Lower lobe of right lung (tissue), 2 donors: ENCODE results near the gene PDSS2. TPM values are rescaled to one million over a fixed set of nuclear protein-coding genes. Genes with fewer than 3 reads are reported as not detected.

Experiments used
- ATAC-seq, 2 donors: fragments of 200-7000 bp; cut with Tn5 transposase; one replicate each; pipeline ENCODE4 v1.9.1; 2020 to 2022; ENCODE audit warnings: mild to moderate bottlenecking in 2 of 2, moderate library complexity in 2 of 2
- DNase-seq: peaks from one replicate; pipeline ENCODE4 v3.0.0-alpha.2; 2020
- H3K27ac ChIP-seq: fragments of 200-600 bp; one replicate; pipeline ENCODE4 v1.8.0; 2022
- H3K27me3 ChIP-seq: fragments of 200-600 bp; one replicate; pipeline ENCODE4 v1.8.0; 2022; ENCODE audit warnings: low read depth
- H3K36me3 ChIP-seq: fragments of 200-600 bp; one replicate; pipeline ENCODE4 v1.8.0; 2022; ENCODE audit warnings: mild to moderate bottlenecking
- H3K4me1 ChIP-seq: fragments of 200-600 bp; one replicate; pipeline ENCODE4 v1.8.0; 2022
- H3K4me3 ChIP-seq: fragments of 200-600 bp; one replicate; pipeline ENCODE4 v1.8.0; 2022; ENCODE audit warnings: mild to moderate bottlenecking
- H3K9me3 ChIP-seq: fragments of 200-600 bp; one replicate; pipeline ENCODE4 v1.8.0; 2022
- intact Hi-C: fragments of 100-400 bp; cut with DNase I; formaldehyde crosslinking; loops from one replicate; pipeline ENCODE4 v1.11.0; 2022
- total RNA-seq: library from RNA; stranded (reverse); fragmentation: NEBNext Ultra II Directional; extraction: Animal tissue kit (Norgen Biotek cat#: 25700); gene quantifications from one replicate; pipeline ENCODE4 v1.2.1, GENCODE V29; 2021
- TF ChIP-seq, protein P1 (sequence below): fragments of 200-600 bp; IDR thresholded peaks from one replicate; pipeline ENCODE4 v1.8.0; 2022; ENCODE audit warnings: antibody characterized with exemption, mild to moderate bottlenecking
- donor health status: DM: no; HTN: yes; CAD: no; lungs with severe emphysema.

The PDSS2 gene
- total RNA-seq, 1 donor from 2014 or later: 14.9 TPM

DNA sequence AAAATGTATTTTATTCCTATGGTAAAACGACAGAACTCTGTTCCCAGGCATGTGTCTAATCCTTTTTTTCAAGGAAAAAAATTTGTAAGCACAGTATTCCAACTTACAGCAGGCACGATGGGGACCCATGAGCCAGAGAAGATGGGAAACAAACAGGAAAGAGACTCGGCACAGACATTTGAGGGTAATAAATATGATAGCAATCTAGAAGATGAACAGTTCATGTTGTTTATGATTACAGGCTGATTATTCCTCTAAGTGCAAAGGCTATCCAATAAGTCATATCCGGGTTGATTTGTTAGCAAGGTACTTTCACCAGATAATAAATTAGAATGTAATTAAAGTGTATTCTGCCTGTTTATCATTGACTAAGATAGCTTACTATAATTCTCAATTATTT lies 43.2 kb downstream of the PDSS2 start:
- no peak overlapping the region for H3K27ac ChIP-seq
- no peak for DNase-seq
- no peaks in the 10 kb centered on the region for H3K36me3 ChIP-seq
- H3K9me3 ChIP-seq: no peaks in the 10 kb centered on the region
- no peak for ATAC-seq
- H3K27me3 ChIP-seq: no peaks in the 10 kb centered on the region
- intact Hi-C loops: no loop called here
- H3K4me3 ChIP-seq: no peak overlapping the region
- TF ChIP-seq, protein P1, sequence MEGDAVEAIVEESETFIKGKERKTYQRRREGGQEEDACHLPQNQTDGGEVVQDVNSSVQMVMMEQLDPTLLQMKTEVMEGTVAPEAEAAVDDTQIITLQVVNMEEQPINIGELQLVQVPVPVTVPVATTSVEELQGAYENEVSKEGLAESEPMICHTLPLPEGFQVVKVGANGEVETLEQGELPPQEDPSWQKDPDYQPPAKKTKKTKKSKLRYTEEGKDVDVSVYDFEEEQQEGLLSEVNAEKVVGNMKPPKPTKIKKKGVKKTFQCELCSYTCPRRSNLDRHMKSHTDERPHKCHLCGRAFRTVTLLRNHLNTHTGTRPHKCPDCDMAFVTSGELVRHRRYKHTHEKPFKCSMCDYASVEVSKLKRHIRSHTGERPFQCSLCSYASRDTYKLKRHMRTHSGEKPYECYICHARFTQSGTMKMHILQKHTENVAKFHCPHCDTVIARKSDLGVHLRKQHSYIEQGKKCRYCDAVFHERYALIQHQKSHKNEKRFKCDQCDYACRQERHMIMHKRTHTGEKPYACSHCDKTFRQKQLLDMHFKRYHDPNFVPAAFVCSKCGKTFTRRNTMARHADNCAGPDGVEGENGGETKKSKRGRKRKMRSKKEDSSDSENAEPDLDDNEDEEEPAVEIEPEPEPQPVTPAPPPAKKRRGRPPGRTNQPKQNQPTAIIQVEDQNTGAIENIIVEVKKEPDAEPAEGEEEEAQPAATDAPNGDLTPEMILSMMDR: no peak
- peaks cover 10% of the 10 kb centered on the region for H3K4me1 ChIP-seq

DNA sequence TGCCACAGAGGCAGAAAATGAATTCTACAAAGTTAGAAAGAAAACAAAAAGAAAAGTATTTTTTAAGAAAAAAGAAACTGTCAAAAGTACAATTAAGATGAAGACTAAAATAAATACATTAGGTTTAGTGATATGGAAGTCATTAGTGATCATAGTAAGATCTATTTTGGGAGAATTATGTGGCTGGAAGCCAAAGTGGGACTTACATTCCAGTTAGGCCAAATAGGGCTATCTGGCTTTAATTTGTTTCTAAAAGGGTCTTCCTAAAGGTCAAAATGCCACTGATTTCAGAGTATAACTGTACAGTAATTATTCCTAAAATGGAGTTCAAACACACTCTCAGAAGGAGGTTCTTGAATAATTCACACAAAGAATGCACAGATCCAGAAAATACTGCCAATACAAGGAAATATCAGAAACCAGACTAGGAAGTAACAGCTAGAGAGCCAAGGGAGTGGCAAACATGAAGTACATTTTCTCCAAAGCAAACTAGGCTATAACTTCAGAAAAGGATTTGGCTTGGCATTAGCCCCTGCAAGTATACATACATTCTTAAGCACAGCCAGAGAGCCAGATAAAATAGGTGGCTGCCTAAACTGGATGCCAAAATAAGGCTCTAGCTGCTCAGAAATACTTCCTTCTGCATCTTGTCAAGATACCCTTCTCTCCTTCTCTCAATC lies 45.3 kb downstream of the PDSS2 start:
- no peak for ATAC-seq
- Histone ChIP-seq H3K9me3 (no peaks in the 10 kb centered on the region), H3K4me3 (no peak overlapping the region), H3K4me1 (peaks cover 10% of the 10 kb centered on the region), H3K27ac (no peak overlapping the region), H3K27me3 (no peaks in the 10 kb centered on the region), H3K36me3 (no peaks in the 10 kb centered on the region)
- TF ChIP-seq, protein P1: no peak
- DNase-seq: no peak
- intact Hi-C loops: no loop called here

DNA sequence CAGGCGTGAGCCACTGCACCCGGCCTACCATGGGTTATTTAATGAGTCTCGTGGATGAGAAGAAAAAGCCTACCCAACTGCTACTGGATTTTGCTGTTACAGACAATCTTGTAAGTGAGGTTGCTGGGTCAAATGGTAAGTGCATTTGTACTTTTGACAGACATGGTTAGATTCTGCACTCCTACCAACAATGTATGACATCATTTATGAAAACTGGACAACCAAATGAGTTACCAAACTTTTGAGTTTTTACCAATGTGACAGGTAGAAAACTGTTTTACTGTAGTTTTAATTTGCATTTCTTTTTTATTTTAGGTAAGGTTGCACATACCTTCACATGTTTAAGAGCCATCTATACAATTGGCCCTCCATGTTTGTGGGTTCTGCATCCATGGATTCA lies 48.2 kb downstream of the PDSS2 start:
- Histone ChIP-seq H3K27me3 (no peaks in the 10 kb centered on the region), H3K4me1 (peaks cover 10% of the 10 kb centered on the region), H3K27ac (no peak overlapping the region), H3K36me3 (no peaks in the 10 kb centered on the region), H3K9me3 (peaks cover 1% of the 10 kb centered on the region), H3K4me3 (no peak overlapping the region)
- no peak for DNase-seq
- intact Hi-C loops: no loop called here
- TF ChIP-seq, protein P1: no peak
- ATAC-seq: no peak

DNA sequence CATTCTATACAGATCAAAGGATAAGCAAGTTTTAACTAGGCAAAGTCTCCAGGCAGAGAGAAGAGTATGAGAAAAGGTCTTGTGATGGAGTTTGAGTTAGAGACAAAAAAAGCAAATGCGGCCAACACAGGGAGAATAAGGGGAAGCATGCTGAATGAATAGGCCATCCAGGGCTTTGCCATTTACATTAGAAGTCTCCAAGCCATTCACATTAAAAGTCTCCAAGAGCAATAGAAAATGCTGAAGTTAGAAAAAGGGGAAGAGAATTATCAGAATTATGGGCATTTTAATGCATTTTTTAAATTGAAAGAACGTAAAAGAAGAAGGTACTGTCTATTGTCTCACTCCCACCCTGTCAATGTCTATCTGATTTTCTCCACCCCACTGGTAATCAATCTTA lies 49.4 kb downstream of the PDSS2 start:
- Histone ChIP-seq H3K27me3 (no peaks in the 10 kb centered on the region), H3K36me3 (no peaks in the 10 kb centered on the region)
- no peak for ATAC-seq

DNA sequence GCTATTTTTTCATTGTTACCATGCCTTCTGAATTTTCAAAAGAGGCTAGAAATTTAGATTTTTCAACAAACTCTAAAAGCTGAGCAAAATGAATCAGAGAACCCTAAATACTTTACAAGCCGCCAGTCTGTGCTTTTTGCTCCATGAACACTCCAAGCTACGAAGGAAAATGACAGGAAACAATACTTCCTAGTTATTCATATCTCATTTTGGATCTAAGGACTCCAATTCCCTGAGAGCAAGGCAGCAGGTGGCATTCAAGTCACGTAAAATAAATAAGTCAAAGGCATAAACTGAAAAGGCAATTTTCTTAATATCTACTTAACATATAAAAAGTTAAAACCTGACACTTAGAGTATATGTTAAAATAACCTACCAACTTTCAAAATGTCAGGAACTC lies 50.6 kb downstream of the PDSS2 start:
- intact Hi-C loops: no loop called here
- TF ChIP-seq, protein P1: no peak
- DNase-seq: no peak
- no peaks in the 10 kb centered on the region for H3K4me1 ChIP-seq
- no peaks in the 10 kb centered on the region for H3K27me3 ChIP-seq
- ATAC-seq: no peak
- no peak overlapping the region for H3K4me3 ChIP-seq
- H3K27ac ChIP-seq: no peak overlapping the region
- peaks cover 19% of the 10 kb centered on the region for H3K9me3 ChIP-seq
- H3K36me3 ChIP-seq: no peaks in the 10 kb centered on the region

More for the DNA sequence above, 49.4 kb downstream of the PDSS2 start:
- DNase-seq: no peak
- TF ChIP-seq, protein P1: no peak
- intact Hi-C loops: no loop called here
- Histone ChIP-seq H3K27ac (no peak overlapping the region), H3K4me3 (no peak overlapping the region), H3K4me1 (peaks cover 10% of the 10 kb centered on the region), H3K9me3 (peaks cover 10% of the 10 kb centered on the region)
